Activated CD4-positive, alpha-beta T cell treated with anti-CD3 and anti-CD28 coated beads for 4 hours (primary cell): Measurements from ENCODE around the gene CEP68.

Experiments
- DNase-seq, 2 donors: peaks; one replicate each; pipeline ENCODE4 v3.0.0-alpha.2; 2020

Gene CEP68

GRCh38 chr2:65059071-65059470 is 2.9 kb downstream of the CEP68 start:
- DNase-seq: no peak

GRCh38 chr2:65061146-65061909 is 5.1 kb downstream of the CEP68 start:
- no peak for DNase-seq

- DNase-seq: no peak
Observed at GRCh38 chr2:65061910-65062339, 5.7 kb downstream of the CEP68 start.

- no peak for DNase-seq
Observed at GRCh38 chr2:65062843-65063825, 6.9 kb downstream of the CEP68 start.

- DNase-seq: peak in 1 of 2 donors; percentile 41
Observed at GRCh38 chr2:65064728-65065552, 8.7 kb downstream of the CEP68 start.

GRCh38 chr2:65067806-65068553 is 11.8 kb downstream of the CEP68 start:
- no peak for DNase-seq

GRCh38 chr2:65069439-65069824 is 13.2 kb downstream of the CEP68 start:
- no peak for DNase-seq

GRCh38 chr2:65070172-65070830 is 14.1 kb downstream of the CEP68 start:
- no peak for DNase-seq

- DNase-seq: no peak
Observed at GRCh38 chr2:65070856-65071255, 14.6 kb downstream of the CEP68 start.

GRCh38 chr2:65071499-65072180 is 15.4 kb downstream of the CEP68 start:
- DNase-seq: no peak

- no peak for DNase-seq
Observed at GRCh38 chr2:65072181-65072970, 16.2 kb downstream of the CEP68 start.

GRCh38 chr2:65073879-65074565 is 17.8 kb downstream of the CEP68 start:
- DNase-seq: no peak

GRCh38 chr2:65075176-65075575 is 19.0 kb downstream of the CEP68 start:
- DNase-seq: no peak

GRCh38 chr2:65075605-65076344 is 19.6 kb downstream of the CEP68 start:
- no peak for DNase-seq

- no peak for DNase-seq
Observed at GRCh38 chr2:65076345-65076710, 20.1 kb downstream of the CEP68 start.

- no peak for DNase-seq
Observed at GRCh38 chr2:65077898-65078297, 21.7 kb downstream of the CEP68 start.

GRCh38 chr2:65079017-65079416 is 22.8 kb downstream of the CEP68 start:
- no peak for DNase-seq

- no peak for DNase-seq
Observed at GRCh38 chr2:65081232-65081685, 25.0 kb downstream of the CEP68 start.

- no peak for DNase-seq
Observed at GRCh38 chr2:65085148-65085547, 28.9 kb downstream of the CEP68 start.
